GM23338 (cell line): ENCODE results near the gene SMIM14. TPM values are rescaled to one million over a fixed set of nuclear protein-coding genes. Genes with fewer than 3 reads are reported as not detected.

Source experiments
- ATAC-seq: fragments of 200-7000 bp; cut with Tn5 transposase; 3 replicates; pipeline ENCODE4 v1.9.1; 2020
- DNase-seq: peaks from one replicate; pipeline ENCODE4 v3.0.0-alpha.2; 2015; ENCODE audit warnings: low spot score
- H2AFZ ChIP-seq: fragments of 200-600 bp; sonication (generic); 2 replicates; pipeline ENCODE4 v1.8.0; 2016; ENCODE audit warnings: antibody characterized with exemption, mild to moderate bottlenecking, moderate library complexity
- H3F3A ChIP-seq: fragments of 200-600 bp; sonication (generic); replicated peaks from 2 replicates; pipeline ENCODE4 v1.8.0; 2017; ENCODE audit warnings: antibody characterized with exemption, mixed run types, low read depth
- H3K27ac ChIP-seq: fragments of 200-600 bp; sonication (generic); 2 replicates; pipeline ENCODE4 v1.6.1; 2016; ENCODE audit warnings: low read depth
- H3K27me3 ChIP-seq: fragments of 200-600 bp; sonication (generic); 2 replicates; pipeline ENCODE4 v1.8.0; 2016; ENCODE audit warnings: mild to moderate bottlenecking, mixed run types, moderate library complexity; ENCODE audit not compliant: insufficient read depth
- H3K36me3 ChIP-seq: fragments of 200-600 bp; sonication (generic); 2 replicates; pipeline ENCODE4 v1.8.0; 2016; ENCODE audit warnings: mild to moderate bottlenecking; ENCODE audit not compliant: insufficient read depth
- H3K4me1 ChIP-seq: fragments of 200-600 bp; sonication (generic); 2 replicates; pipeline ENCODE4 v1.8.0; 2016; ENCODE audit warnings: mild to moderate bottlenecking, moderate library complexity; ENCODE audit not compliant: insufficient read depth
- H3K4me2 ChIP-seq: fragments of 200-600 bp; sonication (generic); 2 replicates; pipeline ENCODE4 v1.7.1; 2017; ENCODE audit warnings: mixed run types
- H3K4me3 ChIP-seq: fragments of 200-600 bp; sonication (generic); 2 replicates; pipeline ENCODE4 v1.6.1; 2016; ENCODE audit warnings: mixed run types
- H3K79me2 ChIP-seq: fragments of 200-600 bp; sonication (generic); replicated peaks from 2 replicates; pipeline ENCODE4 v1.8.0; 2017; ENCODE audit warnings: mild to moderate bottlenecking; ENCODE audit not compliant: insufficient read depth
- H3K9me2 ChIP-seq: fragments of 200-600 bp; sonication (generic); 2 replicates; pipeline ENCODE4 v1.8.0; 2017; ENCODE audit not compliant: insufficient read depth
- H4K20me1 ChIP-seq: fragments of 200-600 bp; sonication (generic); replicated peaks from 2 replicates; pipeline ENCODE4 v1.8.0; 2017; ENCODE audit warnings: mild to moderate bottlenecking; ENCODE audit not compliant: insufficient read depth
- H3K27ac Mint-ChIP-seq: 2 replicates; pipeline ENCODE4 v1.8.0; 2020; ENCODE audit warnings: inconsistent platforms, mild to moderate bottlenecking, moderate library complexity, mixed read lengths
- H3K27me3 Mint-ChIP-seq: 3 replicates; pipeline ENCODE4 v1.8.0; 2022; ENCODE audit warnings: low read depth, mild to moderate bottlenecking, moderate library complexity, mixed read lengths, inconsistent platforms; ENCODE audit not compliant: insufficient read depth, poor library complexity
- H3K36me3 Mint-ChIP-seq: 3 replicates; pipeline ENCODE4 v1.8.0; 2021; ENCODE audit warnings: low read depth, mild to moderate bottlenecking, inconsistent platforms, moderate library complexity, mixed read lengths
- H3K4me1 Mint-ChIP-seq: 3 replicates; pipeline ENCODE4 v1.8.0; 2020; ENCODE audit warnings: mild to moderate bottlenecking, inconsistent platforms, mixed read lengths
- H3K4me3 Mint-ChIP-seq: 3 replicates; pipeline ENCODE4 v1.8.0; 2021; ENCODE audit warnings: moderate library complexity, mild to moderate bottlenecking, inconsistent platforms, mixed read lengths
- H3K9me3 Mint-ChIP-seq: 3 replicates; pipeline ENCODE4 v1.8.0; 2020; ENCODE audit warnings: moderate library complexity, mild to moderate bottlenecking, inconsistent platforms, mixed read lengths
- CREB1 ChIP-seq: fragments of 250-450 bp; sonication (Bioruptor Pico); IDR thresholded peaks from 2 replicates; pipeline ENCODE4 v1.5.0; 2020; ENCODE audit warnings: low read depth, mild to moderate bottlenecking, moderate library complexity
- EZH2 ChIP-seq: fragments of 200-600 bp; sonication (generic); IDR thresholded peaks from one replicate; pipeline ENCODE4 v1.8.0; 2017; ENCODE audit warnings: antibody characterized with exemption, mild to moderate bottlenecking, low read depth; ENCODE audit not compliant: unreplicated experiment
- EZH2phosphoT487 ChIP-seq: fragments of 200-600 bp; sonication (generic); IDR thresholded peaks from one replicate; pipeline ENCODE4 v1.8.1; 2018; ENCODE audit warnings: antibody characterized with exemption; ENCODE audit not compliant: unreplicated experiment
- JUNB ChIP-seq: IDR thresholded peaks from one replicate; pipeline ENCODE4 v1.6.1; 2016; ENCODE audit warnings: antibody characterized with exemption; ENCODE audit not compliant: unreplicated experiment
- NANOG ChIP-seq: IDR thresholded peaks from 2 replicates; pipeline ENCODE4 v1.6.1; 2016; ENCODE audit warnings: antibody characterized with exemption, borderline replicate concordance
- POLR2AphosphoS5 ChIP-seq: IDR thresholded peaks from 2 replicates; pipeline ENCODE4 v1.6.1; 2016; ENCODE audit warnings: antibody characterized with exemption, low read depth
- STAT1 ChIP-seq: IDR thresholded peaks from one replicate; pipeline ENCODE4 v1.6.1; 2016; ENCODE audit warnings: antibody characterized with exemption; ENCODE audit not compliant: unreplicated experiment
- ZNF114 ChIP-seq: fragments of 250-450 bp; sonication (Bioruptor Pico); IDR thresholded peaks from 2 replicates; pipeline ENCODE4 v1.5.0; 2020; ENCODE audit warnings: mild to moderate bottlenecking, moderate library complexity
- ZNF331 ChIP-seq: fragments of 250-450 bp; sonication (Bioruptor Pico); IDR thresholded peaks from 2 replicates; pipeline ENCODE4 v1.5.0; 2020; ENCODE audit warnings: low read depth, mild to moderate bottlenecking, moderate library complexity
- polyA plus RNA-seq: library from polyadenylated mRNA; unstranded; fragments of >200 nt; fragmentation: Nextera tagmentation; extraction: Ambion mirVana; gene quantifications from 2 replicates; pipeline ENCODE4 v1.2.1, GENCODE V29; 2016
- total RNA-seq: library from RNA; depleted of rRNA; stranded (reverse); fragments of >200 nt; shearing (Covaris generic); gene quantifications from 2 replicates; pipeline ENCODE4 v1.2.3, GENCODE V29; 2014
- TF ChIP-seq, protein P1 (sequence below): IDR thresholded peaks from one replicate; pipeline ENCODE4 v1.6.1; 2018; ENCODE audit warnings: antibody characterized with exemption; ENCODE audit not compliant: unreplicated experiment
- TF ChIP-seq, protein P2 (sequence below): IDR thresholded peaks from 2 replicates; pipeline ENCODE4 v1.6.1; 2016; ENCODE audit warnings: antibody characterized with exemption
- TF ChIP-seq, protein P3 (sequence below), 2 experiments: fragments of 200-600 bp in 1 of 2; sonication (generic) in 1 of 2; conservative IDR thresholded peaks; 2 replicates each; pipeline versions ENCODE4 v1.5.1 to v1.6.1; 2016 to 2017; ENCODE audit warnings: antibody characterized with exemption in 2 of 2, low read depth in 2 of 2, mild to moderate bottlenecking in 2 of 2, moderate library complexity in 1 of 2

Gene SMIM14
- total and polyA plus RNA-seq, 2 experiments from 2014 or later = 29.0 to 52.6 TPM

DNA sequence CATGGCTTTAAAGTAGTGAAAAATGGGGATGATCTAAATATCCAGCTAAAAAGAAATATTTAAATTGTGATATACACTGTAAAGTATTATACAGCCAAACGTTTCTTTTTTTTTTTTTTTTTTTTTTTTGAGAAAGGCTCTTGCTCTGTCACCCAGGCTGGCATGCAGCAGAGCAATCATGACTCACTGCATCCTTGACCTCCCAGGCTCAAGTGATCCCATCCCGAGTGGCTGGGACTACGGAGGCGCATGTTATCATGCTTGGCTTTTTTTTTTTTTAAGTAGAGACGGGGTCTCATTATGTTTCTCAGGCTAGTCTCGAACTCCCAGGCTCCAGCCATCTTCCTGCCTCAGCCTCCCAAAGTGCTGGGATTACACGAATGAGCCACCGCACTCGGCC is 17.1 kb downstream of the SMIM14 start (continued):
- TF ChIP-seq, protein P1, sequence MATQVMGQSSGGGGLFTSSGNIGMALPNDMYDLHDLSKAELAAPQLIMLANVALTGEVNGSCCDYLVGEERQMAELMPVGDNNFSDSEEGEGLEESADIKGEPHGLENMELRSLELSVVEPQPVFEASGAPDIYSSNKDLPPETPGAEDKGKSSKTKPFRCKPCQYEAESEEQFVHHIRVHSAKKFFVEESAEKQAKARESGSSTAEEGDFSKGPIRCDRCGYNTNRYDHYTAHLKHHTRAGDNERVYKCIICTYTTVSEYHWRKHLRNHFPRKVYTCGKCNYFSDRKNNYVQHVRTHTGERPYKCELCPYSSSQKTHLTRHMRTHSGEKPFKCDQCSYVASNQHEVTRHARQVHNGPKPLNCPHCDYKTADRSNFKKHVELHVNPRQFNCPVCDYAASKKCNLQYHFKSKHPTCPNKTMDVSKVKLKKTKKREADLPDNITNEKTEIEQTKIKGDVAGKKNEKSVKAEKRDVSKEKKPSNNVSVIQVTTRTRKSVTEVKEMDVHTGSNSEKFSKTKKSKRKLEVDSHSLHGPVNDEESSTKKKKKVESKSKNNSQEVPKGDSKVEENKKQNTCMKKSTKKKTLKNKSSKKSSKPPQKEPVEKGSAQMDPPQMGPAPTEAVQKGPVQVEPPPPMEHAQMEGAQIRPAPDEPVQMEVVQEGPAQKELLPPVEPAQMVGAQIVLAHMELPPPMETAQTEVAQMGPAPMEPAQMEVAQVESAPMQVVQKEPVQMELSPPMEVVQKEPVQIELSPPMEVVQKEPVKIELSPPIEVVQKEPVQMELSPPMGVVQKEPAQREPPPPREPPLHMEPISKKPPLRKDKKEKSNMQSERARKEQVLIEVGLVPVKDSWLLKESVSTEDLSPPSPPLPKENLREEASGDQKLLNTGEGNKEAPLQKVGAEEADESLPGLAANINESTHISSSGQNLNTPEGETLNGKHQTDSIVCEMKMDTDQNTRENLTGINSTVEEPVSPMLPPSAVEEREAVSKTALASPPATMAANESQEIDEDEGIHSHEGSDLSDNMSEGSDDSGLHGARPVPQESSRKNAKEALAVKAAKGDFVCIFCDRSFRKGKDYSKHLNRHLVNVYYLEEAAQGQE = no peak
- TF ChIP-seq, protein P2, sequence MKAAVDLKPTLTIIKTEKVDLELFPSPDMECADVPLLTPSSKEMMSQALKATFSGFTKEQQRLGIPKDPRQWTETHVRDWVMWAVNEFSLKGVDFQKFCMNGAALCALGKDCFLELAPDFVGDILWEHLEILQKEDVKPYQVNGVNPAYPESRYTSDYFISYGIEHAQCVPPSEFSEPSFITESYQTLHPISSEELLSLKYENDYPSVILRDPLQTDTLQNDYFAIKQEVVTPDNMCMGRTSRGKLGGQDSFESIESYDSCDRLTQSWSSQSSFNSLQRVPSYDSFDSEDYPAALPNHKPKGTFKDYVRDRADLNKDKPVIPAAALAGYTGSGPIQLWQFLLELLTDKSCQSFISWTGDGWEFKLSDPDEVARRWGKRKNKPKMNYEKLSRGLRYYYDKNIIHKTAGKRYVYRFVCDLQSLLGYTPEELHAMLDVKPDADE = no peak
- TF ChIP-seq CREB1 (CRISPR knock-in tag) = no peak
- TF ChIP-seq POLR2AphosphoS5 = no peak
- TF ChIP-seq STAT1 = no peak
- TF ChIP-seq NANOG = no peak
- TF ChIP-seq ZNF114 (CRISPR knock-in tag) = no peak
- no peak for TF ChIP-seq EZH2phosphoT487
- TF ChIP-seq ZNF331 = no peak

DNA sequence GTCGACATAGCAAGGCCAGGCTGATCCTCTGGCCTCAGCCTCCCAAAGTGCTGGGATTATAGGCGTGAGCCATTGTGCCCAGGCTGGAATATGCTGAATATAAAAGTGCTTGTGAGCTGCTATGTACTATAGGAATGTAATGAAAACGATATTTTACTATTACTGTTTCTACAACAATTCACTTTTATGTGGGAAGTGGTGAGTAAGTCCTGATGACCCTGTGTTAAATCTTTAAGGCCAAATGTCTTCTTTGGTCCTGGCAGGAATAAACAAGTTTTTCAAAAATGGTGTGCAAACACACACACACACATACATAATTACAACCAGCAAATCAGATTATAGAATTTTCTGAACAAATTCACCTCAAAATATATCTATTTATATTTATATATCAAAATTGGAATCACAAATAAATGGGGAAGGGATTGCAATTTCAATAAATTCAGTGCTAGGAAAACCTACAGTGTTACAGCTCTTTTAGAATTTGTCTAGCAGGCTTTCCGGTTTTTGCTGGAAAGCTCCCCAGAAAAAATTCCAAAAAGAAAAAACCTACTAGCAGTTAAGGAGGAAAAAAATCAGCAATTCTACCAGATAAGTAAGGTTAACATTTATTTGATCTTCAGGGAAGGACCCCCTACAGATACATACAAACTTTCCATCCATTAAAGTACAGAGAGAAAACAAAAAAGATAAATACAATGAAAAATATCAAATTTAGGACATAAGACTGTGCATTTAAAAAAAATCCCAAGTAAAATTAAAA is 17.9 kb downstream of the SMIM14 start:
- no peak overlapping the region for H3K4me3 Mint-ChIP-seq
- H3K4me1 Mint-ChIP-seq = peaks cover 29% of the 10 kb centered on the region
- Histone ChIP-seq H3K36me3 (no peaks in the 10 kb centered on the region), H3K4me1 (peaks cover 13% of the 10 kb centered on the region), H3K27ac (no peak overlapping the region), H3K79me2 (peaks cover 29% of the 10 kb centered on the region), H3F3A (peaks cover 6% of the 10 kb centered on the region), H3K4me3 (no peak overlapping the region), H3K4me2 (no peak overlapping the region), H3K9me2 (no peaks in the 10 kb centered on the region), H2AFZ (no peak overlapping the region), H3K27me3 (no peaks in the 10 kb centered on the region), H4K20me1 (no peaks in the 10 kb centered on the region)
- DNase-seq = no peak
- H3K9me3 Mint-ChIP-seq = no peaks in the 10 kb centered on the region
- H3K36me3 Mint-ChIP-seq = peaks cover 4% of the 10 kb centered on the region; the same call in 2 of the 3 replicates
- H3K27ac Mint-ChIP-seq = peak overlapping the region; percentile 80
- no peak for ATAC-seq
- H3K27me3 Mint-ChIP-seq = peaks cover 1% of the 10 kb centered on the region
- TF ChIP-seq JUNB (no peak), NANOG (no peak), STAT1 (no peak), EZH2phosphoT487 (no peak), CREB1 (CRISPR knock-in tag) (no peak), POLR2AphosphoS5 (no peak), ZNF331 (no peak), ZNF114 (CRISPR knock-in tag) (no peak), EZH2 (no peak)
- TF ChIP-seq, protein P2 = no peak
- TF ChIP-seq, protein P1 = no peak
- TF ChIP-seq, protein P3, sequence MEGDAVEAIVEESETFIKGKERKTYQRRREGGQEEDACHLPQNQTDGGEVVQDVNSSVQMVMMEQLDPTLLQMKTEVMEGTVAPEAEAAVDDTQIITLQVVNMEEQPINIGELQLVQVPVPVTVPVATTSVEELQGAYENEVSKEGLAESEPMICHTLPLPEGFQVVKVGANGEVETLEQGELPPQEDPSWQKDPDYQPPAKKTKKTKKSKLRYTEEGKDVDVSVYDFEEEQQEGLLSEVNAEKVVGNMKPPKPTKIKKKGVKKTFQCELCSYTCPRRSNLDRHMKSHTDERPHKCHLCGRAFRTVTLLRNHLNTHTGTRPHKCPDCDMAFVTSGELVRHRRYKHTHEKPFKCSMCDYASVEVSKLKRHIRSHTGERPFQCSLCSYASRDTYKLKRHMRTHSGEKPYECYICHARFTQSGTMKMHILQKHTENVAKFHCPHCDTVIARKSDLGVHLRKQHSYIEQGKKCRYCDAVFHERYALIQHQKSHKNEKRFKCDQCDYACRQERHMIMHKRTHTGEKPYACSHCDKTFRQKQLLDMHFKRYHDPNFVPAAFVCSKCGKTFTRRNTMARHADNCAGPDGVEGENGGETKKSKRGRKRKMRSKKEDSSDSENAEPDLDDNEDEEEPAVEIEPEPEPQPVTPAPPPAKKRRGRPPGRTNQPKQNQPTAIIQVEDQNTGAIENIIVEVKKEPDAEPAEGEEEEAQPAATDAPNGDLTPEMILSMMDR (conservative IDR thresholded peaks at IDR 0.05; ENCODE audit: low read depth in 2 of 2) = no peak
